K562 (cell line): Measurements from ENCODE around the gene CYTH4. TPM values are rescaled to one million over a fixed set of nuclear protein-coding genes. Genes with fewer than 3 reads are reported as not detected.

Experiments
- ARID2 ChIP-seq: fragments of 450-650 bp; IDR thresholded peaks from 2 replicates; pipeline ENCODE4 v1.6.1; 2017; ENCODE audit warnings: antibody characterized with exemption, mild to moderate bottlenecking
- DEAF1 ChIP-seq: fragments of 450-650 bp; formaldehyde crosslinking; IDR thresholded peaks from 2 replicates; pipeline ENCODE4 v1.4.0; 2020; ENCODE audit warnings: mild to moderate bottlenecking, moderate library complexity
- HINFP ChIP-seq: fragments of 450-650 bp; conservative IDR thresholded peaks from 2 replicates; pipeline ENCODE4 v1.6.1; 2016; ENCODE audit warnings: missing genetic modification characterization, low read depth, mild to moderate bottlenecking, control low read depth, missing compliant biosample characterization
- KLF16 ChIP-seq: IDR thresholded peaks from 2 replicates; pipeline ENCODE4 v1.6.1; 2016; ENCODE audit warnings: antibody characterized with exemption
- REST ChIP-seq, 2 experiments: fragments of 450-650 bp; formaldehyde crosslinking in 1 of 2; IDR thresholded peaks; 2 replicates each; pipeline versions ENCODE4 v1.4.0 to v1.6.1; 2014 to 2020; ENCODE audit warnings: mild to moderate bottlenecking in 2 of 2, borderline replicate concordance in 1 of 2, low read depth in 1 of 2
- SMC3 ChIP-seq: conservative IDR thresholded peaks from 2 replicates; pipeline ENCODE4 v1.6.1; 2011; ENCODE audit warnings: low read depth, low read length, improper control_type of control experiment; ENCODE audit not compliant: insufficient read depth
- STAG1 ChIP-seq: sonication (generic); formaldehyde crosslinking; IDR thresholded peaks from 2 replicates; pipeline ENCODE4 v1.5.0; 2020; ENCODE audit warnings: missing genetic modification reagents, borderline replicate concordance
- YBX1 ChIP-seq: fragments of 450-650 bp; IDR thresholded peaks from 2 replicates; pipeline ENCODE4 v1.7.1; 2016; ENCODE audit warnings: mild to moderate bottlenecking
- YY1 ChIP-seq, 3 experiments: IDR thresholded peaks; 2 replicates each; pipeline ENCODE4 v1.6.1; 2011; ENCODE audit warnings: low read length in 2 of 3, mild to moderate bottlenecking in 2 of 3, moderate library complexity in 2 of 3, borderline replicate concordance in 1 of 3, control low read depth in 1 of 3, low read depth in 1 of 3; ENCODE audit not compliant: insufficient read depth in 3 of 3, insufficient replicate concordance in 2 of 3, control insufficient read depth in 1 of 3, insufficient read length in 1 of 3; ENCODE audit errors: extremely low read depth in 1 of 3
- ZFP36 ChIP-seq: fragments of 150-350 bp; IDR thresholded peaks from 2 replicates; pipeline ENCODE4 v1.6.1; 2018; ENCODE audit warnings: low read length, low read depth; ENCODE audit not compliant: partially characterized antibody
- ZNF24 ChIP-seq: fragments of 450-650 bp; IDR thresholded peaks from 2 replicates; pipeline ENCODE4 v1.6.1; 2016
- ZSCAN32 ChIP-seq: fragments of 450-650 bp; formaldehyde crosslinking; IDR thresholded peaks from 2 replicates; pipeline ENCODE4 v1.4.0; 2020; ENCODE audit warnings: mild to moderate bottlenecking, moderate library complexity
- polyA plus RNA-seq, 8 experiments: library from polyadenylated mRNA; depleted of rRNA in 4 of 8; stranded (reverse) in 5 of 8; unstranded in 3 of 8; fragments of >200 nt; fragmentation: Nextera tagmentation in 2 of 8; fragmentation: Illumina TruSeq in 1 of 8; extraction: Ambion mirVana in 2 of 8; extraction: Trizol in 1 of 8; gene quantifications; 2 replicates each; pipeline versions ENCODE4 v1.2.1 to v1.2.3, GENCODE V29; 2011 to 2014; ENCODE audit warnings: inconsistent platforms in 1 of 8, missing spikeins in 1 of 8
- total RNA-seq, 7 experiments: library from RNA; depleted of rRNA in 6 of 7; stranded (reverse); fragments of >200 nt in 6 of 7; fragmentation: Illumina TruSeq in 2 of 7; extraction: Trizol in 2 of 7; gene quantifications; 2 replicates each; pipeline versions ENCODE4 v1.2.1 to v1.2.3, GENCODE V29; 2011 to 2021; ENCODE audit warnings: low replicate concordance in 1 of 7
- TF ChIP-seq, protein P1 (sequence below), 3 experiments: IDR thresholded peaks in 2 of 3; conservative IDR thresholded peaks in 1 of 3; 2 replicates each; pipeline ENCODE4 v1.5.1; 2011 to 2012; ENCODE audit warnings: low read length in 3 of 3, mild to moderate bottlenecking in 3 of 3, control low read depth in 2 of 3, improper control_type of control experiment in 1 of 3, inconsistent platforms in 1 of 3, low read depth in 1 of 3, mixed read lengths in 1 of 3, moderate library complexity in 1 of 3; ENCODE audit not compliant: insufficient read depth in 2 of 3

Gene CYTH4
- total and polyA plus RNA-seq, 9 of the 15 experiments (the other 6 are each of a cell fraction or from before 2014, with no cell fraction given) = 0.03 to 2.0 (median 0.61) TPM; not detected in 1

GRCh38 chr22:37316875-37317371 is 34.6 kb downstream of the CYTH4 start (continued):
- TF ChIP-seq REST (IDR thresholded peaks at IDR 0.05; ENCODE audit: borderline replicate concordance) = peak; percentile 90
- TF ChIP-seq REST (CRISPR knock-in tag; IDR thresholded peaks at IDR 0.05; ENCODE audit: low read depth) = no peak
- TF ChIP-seq, protein P1, sequence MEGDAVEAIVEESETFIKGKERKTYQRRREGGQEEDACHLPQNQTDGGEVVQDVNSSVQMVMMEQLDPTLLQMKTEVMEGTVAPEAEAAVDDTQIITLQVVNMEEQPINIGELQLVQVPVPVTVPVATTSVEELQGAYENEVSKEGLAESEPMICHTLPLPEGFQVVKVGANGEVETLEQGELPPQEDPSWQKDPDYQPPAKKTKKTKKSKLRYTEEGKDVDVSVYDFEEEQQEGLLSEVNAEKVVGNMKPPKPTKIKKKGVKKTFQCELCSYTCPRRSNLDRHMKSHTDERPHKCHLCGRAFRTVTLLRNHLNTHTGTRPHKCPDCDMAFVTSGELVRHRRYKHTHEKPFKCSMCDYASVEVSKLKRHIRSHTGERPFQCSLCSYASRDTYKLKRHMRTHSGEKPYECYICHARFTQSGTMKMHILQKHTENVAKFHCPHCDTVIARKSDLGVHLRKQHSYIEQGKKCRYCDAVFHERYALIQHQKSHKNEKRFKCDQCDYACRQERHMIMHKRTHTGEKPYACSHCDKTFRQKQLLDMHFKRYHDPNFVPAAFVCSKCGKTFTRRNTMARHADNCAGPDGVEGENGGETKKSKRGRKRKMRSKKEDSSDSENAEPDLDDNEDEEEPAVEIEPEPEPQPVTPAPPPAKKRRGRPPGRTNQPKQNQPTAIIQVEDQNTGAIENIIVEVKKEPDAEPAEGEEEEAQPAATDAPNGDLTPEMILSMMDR (IDR thresholded peaks at IDR 0.05 in 2 of 3, conservative IDR thresholded peaks at IDR 0.05 in 1 of 3; ENCODE audit: insufficient read depth in 2 of 3, low read depth in 1 of 3, low read length in 3 of 3) = peak; percentile 86 to 87 (median 87)
- peak; percentile 63; the same call in 1 of the 2 replicates for TF ChIP-seq ARID2
- peak; percentile 78 for TF ChIP-seq DEAF1 (CRISPR knock-in tag)
- no peak for TF ChIP-seq YBX1
- 0 out of 2 replicates have a peak, but pooled peaks have one; percentile 23 for TF ChIP-seq KLF16
- 0 out of 2 replicates have a peak, but pooled peaks have one; percentile 22 for TF ChIP-seq ZNF24
- no peak for TF ChIP-seq ZSCAN32 (CRISPR knock-in tag)
- peak; percentile 7 for TF ChIP-seq ZFP36
- TF ChIP-seq SMC3 = peak; percentile 95
- TF ChIP-seq HINFP (tag) = no peak
- TF ChIP-seq YY1 (IDR thresholded peaks at IDR 0.05; ENCODE audit: borderline replicate concordance in 1 of 3, control insufficient read depth in 1 of 3, extremely low read depth in 1 of 3, insufficient read depth in 3 of 3, insufficient read length in 1 of 3, insufficient replicate concordance in 2 of 3, low read depth in 1 of 3, low read length in 2 of 3) = peak in 2 of 3 experiments; percentile 21 to 29
- peak; percentile 80; the same call in 1 of the 2 replicates for TF ChIP-seq STAG1 (CRISPR knock-in tag)
